SK-N-MC (cell line): ENCODE data around the gene RNMT.

Source experiments
- EZH2 ChIP-seq: fragments of 200-600 bp; sonication (generic); IDR thresholded peaks from one replicate; pipeline ENCODE4 v1.6.1; 2017; ENCODE audit warnings: antibody characterized with exemption
- FOXP2 ChIP-seq: optimal IDR thresholded peaks from 2 replicates; pipeline ENCODE3; 2011; ENCODE audit warnings: mild to moderate bottlenecking, moderate library complexity; ENCODE audit not compliant: insufficient read depth; ENCODE audit errors: extremely low read length, control extremely low read depth
- POLR2AphosphoS5 ChIP-seq: IDR thresholded peaks from 2 replicates; pipeline ENCODE4 v1.6.1; 2012; ENCODE audit warnings: mild to moderate bottlenecking, low read depth, low read length, borderline replicate concordance

DNA sequence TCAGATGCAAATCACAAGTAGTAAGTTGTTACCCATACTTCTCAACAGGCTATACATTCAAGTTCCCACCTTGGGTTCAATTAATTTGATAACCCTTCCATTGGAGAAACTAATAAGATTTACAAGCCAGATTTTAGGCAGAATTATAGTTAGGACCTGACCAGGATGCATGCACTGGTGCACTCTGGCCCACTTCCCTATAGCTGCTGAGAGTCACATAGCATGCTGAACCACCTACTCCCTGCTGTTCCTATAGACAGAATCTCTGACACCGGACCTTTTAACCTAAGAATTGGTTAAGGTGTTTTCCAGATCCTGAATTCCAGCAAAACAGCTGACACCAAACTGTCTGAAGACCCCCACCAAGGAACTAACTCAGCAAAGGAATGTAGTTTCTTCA lies 26.3 kb upstream of the RNMT start:
- TF ChIP-seq FOXP2 (no peak), POLR2AphosphoS5 (no peak), EZH2 (no peak)
